Caco-2 (cell line): ENCODE measurements around the gene MORC2. TPM values are rescaled to one million over a fixed set of nuclear protein-coding genes. Genes with fewer than 3 reads are reported as not detected.
A peak's percentile ranks its signal among the peaks of the same experiment; 100 is the strongest.

ENCODE experiments used
- BruUV-seq: library from RNA; stranded (reverse); fragments of 400-500 nt; replicated peaks from 2 replicates; lab custom pipeline; 2021; lab: Mats Ljungman, UMichigan
- CTCF ChIA-PET: fragments of 300-600 bp; sonication (Branson Sonifier 250); formaldehyde crosslinking; loops from one replicate; lab custom pipeline; 2022; ENCODE audit warnings: antibody characterized with exemption; lab: Charles Lee
- POLR2A ChIA-PET: fragments of 300-600 bp; sonication (Branson Sonifier 250); formaldehyde crosslinking; loops from one replicate; lab custom pipeline; 2022; ENCODE audit warnings: antibody characterized with exemption; lab: Charles Lee
- DNase-seq, 2 experiments: peaks; one replicate each; pipeline versions ENCODE4 v3.0.0 to v3.0.0-alpha.2; 2020 to 2022
- H3K27me3 ChIP-seq: replicated peaks from 2 replicates; pipeline ENCODE4 v1.6.0; 2011; ENCODE audit warnings: low read length; ENCODE audit not compliant: control insufficient read depth, insufficient read depth
- H3K36me3 ChIP-seq: 2 replicates; pipeline ENCODE4 v1.5.1; 2011; ENCODE audit warnings: low read length; ENCODE audit not compliant: control insufficient read depth, insufficient read depth
- H3K4me1 ChIP-seq: fragments of 250-450 bp; sonication (Bioruptor Pico); 2 replicates; pipeline ENCODE4 v1.5.1; 2020; ENCODE audit warnings: mild to moderate bottlenecking
- H3K4me3 ChIP-seq: 2 replicates; pipeline ENCODE4 v1.5.1; 2011; ENCODE audit warnings: low read depth, mild to moderate bottlenecking, control low read depth, low read length
- H3K9me3 ChIP-seq: fragments of 250-450 bp; sonication (Bioruptor Pico); 2 replicates; pipeline ENCODE4 v1.5.1; 2020; ENCODE audit warnings: mild to moderate bottlenecking, moderate library complexity
- H3K27ac Mint-ChIP-seq: one replicate; pipeline ENCODE4 v1.8.0; 2022; ENCODE audit warnings: mixed read lengths; ENCODE audit not compliant: unreplicated experiment
- H3K27me3 Mint-ChIP-seq: one replicate; pipeline ENCODE4 v1.8.0; 2022; ENCODE audit warnings: mixed read lengths; ENCODE audit not compliant: insufficient read depth, unreplicated experiment
- H3K36me3 Mint-ChIP-seq: one replicate; pipeline ENCODE4 v1.8.0; 2022; ENCODE audit warnings: mild to moderate bottlenecking, mixed read lengths; ENCODE audit not compliant: insufficient read depth, unreplicated experiment
- H3K4me1 Mint-ChIP-seq: one replicate; pipeline ENCODE4 v1.8.0; 2022; ENCODE audit warnings: low read depth, mixed read lengths; ENCODE audit not compliant: unreplicated experiment
- H3K4me3 Mint-ChIP-seq: one replicate; pipeline ENCODE4 v1.8.0; 2022; ENCODE audit warnings: mild to moderate bottlenecking, moderate library complexity, mixed read lengths; ENCODE audit not compliant: unreplicated experiment
- H3K9me3 Mint-ChIP-seq: one replicate; pipeline ENCODE4 v1.8.0; 2022; ENCODE audit warnings: mixed read lengths; ENCODE audit not compliant: unreplicated experiment
- CTCF ChIP-seq, 2 experiments: fragments of 200-600 bp in 1 of 2; IDR thresholded peaks; 1 replicate in 1 of 2; 2 replicates in 1 of 2; pipeline versions ENCODE4 v1.5.1 to v1.8.0; 2011 to 2022; ENCODE audit warnings: antibody characterized with exemption in 1 of 2, control low read depth in 1 of 2, inconsistent platforms in 1 of 2, low read depth in 1 of 2, low read length in 1 of 2, mild to moderate bottlenecking in 1 of 2, moderate library complexity in 1 of 2; ENCODE audit not compliant: insufficient read depth in 1 of 2, severe bottlenecking in 1 of 2, unreplicated experiment in 1 of 2
- intact Hi-C: fragments of 100-400 bp; cut with micrococcal nuclease; formaldehyde crosslinking; loops from one replicate; pipeline ENCODE4 v1.10.0; 2022; ENCODE audit not compliant: unreplicated experiment
- total RNA-seq: library from RNA; stranded (reverse); gene quantifications from 2 replicates; pipeline ENCODE4 v1.2.3, GENCODE V29; 2022

Gene MORC2
- total RNA-seq, 1 experiment from 2014 or later = 49.9 TPM

- no peak for DNase-seq
Observed at GRCh38 chr22:30921108-30921507, 47.5 kb downstream of the MORC2 start.

GRCh38 chr22:30920407-30920806, 48.2 kb downstream of the MORC2 start:
- peaks cover 10% of the 10 kb centered on the region for H3K9me3 Mint-ChIP-seq
- H3K36me3 Mint-ChIP-seq = peaks cover 29% of the 10 kb centered on the region
- H3K36me3 ChIP-seq = no peaks in the 10 kb centered on the region
- H3K27me3 Mint-ChIP-seq = no peaks in the 10 kb centered on the region
- H3K27ac Mint-ChIP-seq = no peak overlapping the region
- peak; percentile 73 to 84 for DNase-seq
- BruUV-seq = no TSS peak
- ChIA-PET CTCF (interaction anchor here (0.6 to 2.0 kb wide), 4 partner anchors 10 to 182 kb away, joined by 3 to 15 read pairs (median 4); no protein-coding TSS in a partner anchor), POLR2A (interaction anchor here (0.6 kb wide), 1 partner anchor 15 kb away, joined by 4 read pairs; no protein-coding TSS in a partner anchor)
- intact Hi-C loops = loop anchor here (1.0 to 5.0 kb wide), 3 partner anchors 157 to 286 kb away; partner anchors contain the start of gene SLC35E4
- peaks cover 5% of the 10 kb centered on the region for H3K4me1 Mint-ChIP-seq
- peak overlapping the region; percentile 49 for H3K4me3 ChIP-seq
- TF ChIP-seq CTCF (IDR thresholded peaks at IDR 0.05; ENCODE audit: insufficient read depth in 1 of 2, low read depth in 1 of 2, low read length in 1 of 2, severe bottlenecking in 1 of 2, unreplicated experiment in 1 of 2) = peak; percentile 91 to 93
- H3K9me3 ChIP-seq = peaks cover 8% of the 10 kb centered on the region; the same call in 1 of the 2 replicates
- H3K27me3 ChIP-seq = no peaks in the 10 kb centered on the region
- peak overlapping the region; percentile 60 for H3K4me3 Mint-ChIP-seq
- no peaks in the 10 kb centered on the region for H3K4me1 ChIP-seq

More at GRCh38 chr22:30921108-30921507, 47.5 kb downstream of the MORC2 start:
- peaks cover under 1% of the 10 kb centered on the region; the same call in 1 of the 2 replicates for H3K9me3 ChIP-seq
- peak overlapping the region; percentile 49 for H3K4me3 ChIP-seq
- H3K36me3 ChIP-seq = peaks cover 2% of the 10 kb centered on the region
- H3K4me1 ChIP-seq = no peaks in the 10 kb centered on the region
- intact Hi-C loops = loop anchor here (2.0 to 5.0 kb wide), 2 partner anchors 226 to 286 kb away; partner anchors contain the start of gene SLC35E4
- Mint-ChIP-seq H3K36me3 (peaks cover 34% of the 10 kb centered on the region), H3K27ac (peak overlapping the region; percentile 97), H3K27me3 (no peaks in the 10 kb centered on the region), H3K9me3 (peaks cover 8% of the 10 kb centered on the region), H3K4me1 (peaks cover 5% of the 10 kb centered on the region), H3K4me3 (peak overlapping the region; percentile 93)
- no peaks in the 10 kb centered on the region for H3K27me3 ChIP-seq
- CTCF ChIA-PET = interaction anchor here (1.3 to 2.0 kb wide), 2 partner anchors 11 to 158 kb away, joined by 8 to 15 read pairs; no protein-coding TSS in a partner anchor
- POLR2A ChIA-PET = interaction anchor here (0.6 to 2.3 kb wide), 4 partner anchors 48 to 564 kb away, joined by 3 to 15 read pairs (median 5); partner anchors contain the start of genes CCDC157, MORC2, SF3A1 and TUG1
- no TSS peak for BruUV-seq
- no peak for TF ChIP-seq CTCF (IDR thresholded peaks at IDR 0.05; ENCODE audit: insufficient read depth in 1 of 2, low read depth in 1 of 2, low read length in 1 of 2, severe bottlenecking in 1 of 2, unreplicated experiment in 1 of 2)

- Mint-ChIP-seq H3K4me3 (peak overlapping the region; percentile 60), H3K27ac (no peak overlapping the region), H3K36me3 (peaks cover 29% of the 10 kb centered on the region), H3K4me1 (peaks cover 5% of the 10 kb centered on the region), H3K9me3 (peaks cover 10% of the 10 kb centered on the region), H3K27me3 (no peaks in the 10 kb centered on the region)
- DNase-seq = no peak
- H3K4me3 ChIP-seq = no peak overlapping the region
- peaks cover 8% of the 10 kb centered on the region; the same call in 1 of the 2 replicates for H3K9me3 ChIP-seq
- H3K4me1 ChIP-seq = no peaks in the 10 kb centered on the region
- POLR2A ChIA-PET = interaction anchor here (0.6 kb wide), 1 partner anchor 15 kb away, joined by 4 read pairs; no protein-coding TSS in a partner anchor
- intact Hi-C loops = loop anchor here (1.0 to 5.0 kb wide), 3 partner anchors 157 to 285 kb away; partner anchors contain the start of gene SLC35E4
- H3K27me3 ChIP-seq = no peaks in the 10 kb centered on the region
- CTCF ChIA-PET = interaction anchor here (0.6 to 1.6 kb wide), 7 partner anchors 10 to 313 kb away, joined by 3 to 9 read pairs (median 4); partner anchors contain the start of genes SLC35E4 and TCN2
- TF ChIP-seq CTCF (IDR thresholded peaks at IDR 0.05; ENCODE audit: insufficient read depth in 1 of 2, low read depth in 1 of 2, low read length in 1 of 2, severe bottlenecking in 1 of 2, unreplicated experiment in 1 of 2) = no peak
- BruUV-seq = no TSS peak
- no peaks in the 10 kb centered on the region for H3K36me3 ChIP-seq
Observed at GRCh38 chr22:30919973-30920372, 48.6 kb downstream of the MORC2 start.
